ENCODE results near the gene JCAD. TPM values are rescaled to one million over a fixed set of nuclear protein-coding genes. Genes with fewer than 3 reads are reported as not detected.

JCAD gene
- total RNA-seq, 2 donors from 2014 or later = 40.8 to 52.2 TPM

DNA sequence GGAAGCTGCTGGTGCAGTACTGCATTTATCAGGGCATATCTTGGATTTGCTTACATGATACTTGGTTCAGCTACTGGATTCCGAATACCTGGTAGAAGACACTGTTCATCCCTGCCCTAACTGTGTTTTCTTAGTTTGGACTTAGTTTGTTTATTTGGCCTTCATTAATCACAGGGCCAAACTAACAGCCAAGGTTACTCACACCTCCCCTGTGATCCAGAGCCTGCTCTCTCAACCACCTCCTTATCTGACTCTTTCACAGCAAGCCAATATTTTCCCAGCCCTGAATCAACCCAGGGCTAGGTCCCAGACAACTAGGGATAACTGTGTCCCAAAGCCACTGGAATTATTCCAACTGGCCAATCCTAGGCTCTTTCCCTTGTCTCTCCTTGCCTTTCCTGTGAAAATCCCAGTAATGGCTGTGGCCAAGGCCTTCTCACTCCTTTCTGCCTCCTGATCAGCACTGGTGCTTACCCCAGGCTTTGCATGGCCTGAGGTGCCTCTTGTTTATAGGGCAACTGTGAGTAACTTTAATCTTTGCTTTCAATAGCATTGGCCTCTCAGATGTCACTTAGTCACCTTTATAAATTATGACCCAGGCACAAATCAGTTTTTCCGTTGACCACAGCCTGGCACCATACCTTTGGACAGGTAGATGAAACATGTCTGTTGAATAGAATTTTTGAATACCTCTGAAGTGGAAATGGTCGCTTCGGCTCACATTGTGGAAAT, 9.3 kb upstream of the JCAD start:
- Histone ChIP-seq H3K27ac (ENCODE audit: low read depth, low read length) (no peak overlapping the region), H3K9me3 (ENCODE audit: control insufficient read depth, low read length) (no peaks in the 10 kb centered on the region), H3K9ac (ENCODE audit: extremely low read depth, low read length, poor library complexity, severe bottlenecking) (no peak overlapping the region), H3K27me3 (ENCODE audit: control insufficient read depth, insufficient read depth, low read length, poor library complexity, severe bottlenecking) (peaks cover 16% of the 10 kb centered on the region), H3K4me3 (ENCODE audit: low read length) (no peak overlapping the region), H3K4me1 (ENCODE audit: control insufficient read depth, insufficient read depth, low read length) (peaks cover 10% of the 10 kb centered on the region), H3K36me3 (ENCODE audit: control insufficient read depth, insufficient read depth, low read length) (no peaks in the 10 kb centered on the region)
- H3K9me3 Mint-ChIP-seq = no peaks in the 10 kb centered on the region
- TF ChIP-seq, protein P1, sequence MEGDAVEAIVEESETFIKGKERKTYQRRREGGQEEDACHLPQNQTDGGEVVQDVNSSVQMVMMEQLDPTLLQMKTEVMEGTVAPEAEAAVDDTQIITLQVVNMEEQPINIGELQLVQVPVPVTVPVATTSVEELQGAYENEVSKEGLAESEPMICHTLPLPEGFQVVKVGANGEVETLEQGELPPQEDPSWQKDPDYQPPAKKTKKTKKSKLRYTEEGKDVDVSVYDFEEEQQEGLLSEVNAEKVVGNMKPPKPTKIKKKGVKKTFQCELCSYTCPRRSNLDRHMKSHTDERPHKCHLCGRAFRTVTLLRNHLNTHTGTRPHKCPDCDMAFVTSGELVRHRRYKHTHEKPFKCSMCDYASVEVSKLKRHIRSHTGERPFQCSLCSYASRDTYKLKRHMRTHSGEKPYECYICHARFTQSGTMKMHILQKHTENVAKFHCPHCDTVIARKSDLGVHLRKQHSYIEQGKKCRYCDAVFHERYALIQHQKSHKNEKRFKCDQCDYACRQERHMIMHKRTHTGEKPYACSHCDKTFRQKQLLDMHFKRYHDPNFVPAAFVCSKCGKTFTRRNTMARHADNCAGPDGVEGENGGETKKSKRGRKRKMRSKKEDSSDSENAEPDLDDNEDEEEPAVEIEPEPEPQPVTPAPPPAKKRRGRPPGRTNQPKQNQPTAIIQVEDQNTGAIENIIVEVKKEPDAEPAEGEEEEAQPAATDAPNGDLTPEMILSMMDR (conservative IDR thresholded peaks at IDR 0.05) = no peak
- peak; percentile 55 for DNase-seq
- peaks cover 22% of the 10 kb centered on the region for H3K4me1 Mint-ChIP-seq
- no peak overlapping the region for H3K27ac Mint-ChIP-seq
- no peak overlapping the region for H3K4me3 Mint-ChIP-seq
- 84 to 88% methylated on average over 3 to 4 of the region's 4 CpGs for WGBS, 2 experiments (ENCODE audit: insufficient coverage in 1 of 2, insufficient read length in 1 of 2)
- H3K36me3 Mint-ChIP-seq (ENCODE audit: low read depth) = no peaks in the 10 kb centered on the region
- peaks cover 35% of the 10 kb centered on the region for H3K27me3 Mint-ChIP-seq (ENCODE audit: insufficient read depth)

DNA sequence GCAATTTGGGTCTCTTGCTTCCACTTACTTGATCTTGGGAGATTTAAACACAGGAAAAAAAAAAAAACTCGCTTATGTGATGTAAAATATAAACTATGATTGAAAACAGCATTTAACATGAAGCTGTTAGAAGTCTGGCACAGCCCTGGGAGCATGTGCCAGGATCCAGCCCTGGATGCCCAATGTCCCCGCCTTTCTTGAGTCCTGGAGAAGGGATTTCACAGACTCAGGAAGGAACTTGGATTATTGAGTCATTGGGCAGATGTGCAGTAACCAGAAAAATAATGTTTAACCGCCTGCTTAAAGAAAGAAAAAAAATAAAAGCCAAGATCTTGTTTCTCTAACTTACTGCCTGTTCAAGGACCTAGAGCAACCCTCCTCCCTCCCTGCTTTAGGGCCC, 3.7 kb upstream of the JCAD start:
- no peak overlapping the region for H3K9ac ChIP-seq (ENCODE audit: extremely low read depth, low read length, poor library complexity, severe bottlenecking)
- no peaks in the 10 kb centered on the region for H3K9me3 ChIP-seq (ENCODE audit: control insufficient read depth, low read length)
- no peak overlapping the region for H3K4me3 ChIP-seq (ENCODE audit: low read length)
- no peaks in the 10 kb centered on the region for H3K36me3 Mint-ChIP-seq (ENCODE audit: low read depth)
- TF ChIP-seq, protein P1 (conservative IDR thresholded peaks at IDR 0.05) = no peak
- H3K9me3 Mint-ChIP-seq = no peaks in the 10 kb centered on the region
- H3K4me1 ChIP-seq (ENCODE audit: control insufficient read depth, insufficient read depth, low read length) = peaks cover 6% of the 10 kb centered on the region
- peaks cover 58% of the 10 kb centered on the region for H3K27me3 Mint-ChIP-seq (ENCODE audit: insufficient read depth)
- H3K4me1 Mint-ChIP-seq = peaks cover 22% of the 10 kb centered on the region
- no peaks in the 10 kb centered on the region for H3K27me3 ChIP-seq (ENCODE audit: control insufficient read depth, insufficient read depth, low read length, poor library complexity, severe bottlenecking)
- no peaks in the 10 kb centered on the region for H3K36me3 ChIP-seq (ENCODE audit: control insufficient read depth, insufficient read depth, low read length)
- DNase-seq = no peak
- H3K27ac Mint-ChIP-seq = no peak overlapping the region
- 90 to 93% methylated on average over 2 to 3 of the region's 3 CpGs for WGBS, 2 experiments (ENCODE audit: insufficient coverage in 1 of 2, insufficient read length in 1 of 2)
- H3K4me3 Mint-ChIP-seq = no peak overlapping the region
- no peak overlapping the region for H3K27ac ChIP-seq (ENCODE audit: low read depth, low read length)

DNA sequence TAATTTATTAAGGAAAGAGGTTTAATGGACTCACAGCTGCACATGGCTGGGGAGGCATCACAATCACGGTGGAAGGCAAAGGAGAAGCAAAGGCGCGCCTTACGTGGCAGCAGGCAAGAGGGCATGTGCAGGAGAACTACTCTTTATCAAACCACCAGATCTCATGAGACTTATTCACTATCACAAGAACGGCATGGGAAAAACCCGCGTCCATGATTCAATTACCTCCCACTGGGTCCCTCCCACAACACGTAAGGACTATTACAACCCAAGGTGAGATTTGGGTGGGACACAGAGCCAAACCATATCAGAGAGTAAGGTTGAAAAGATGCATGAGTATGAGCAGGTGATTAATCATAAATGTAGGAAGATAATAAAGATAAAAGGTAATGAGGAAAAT, 3.2 kb upstream of the JCAD start:
- WGBS, 2 experiments (ENCODE audit: insufficient coverage in 1 of 2, insufficient read length in 1 of 2) = 95 to 98% methylated on average over 7 to 8 of the region's 8 CpGs
- H3K27me3 ChIP-seq (ENCODE audit: control insufficient read depth, insufficient read depth, low read length, poor library complexity, severe bottlenecking) = no peaks in the 10 kb centered on the region
- no peaks in the 10 kb centered on the region for H3K36me3 ChIP-seq (ENCODE audit: control insufficient read depth, insufficient read depth, low read length)
- Mint-ChIP-seq H3K4me3 (no peak overlapping the region), H3K27ac (no peak overlapping the region), H3K27me3 (ENCODE audit: insufficient read depth) (peaks cover 58% of the 10 kb centered on the region), H3K36me3 (ENCODE audit: low read depth) (no peaks in the 10 kb centered on the region), H3K9me3 (no peaks in the 10 kb centered on the region), H3K4me1 (peaks cover 27% of the 10 kb centered on the region)
- H3K4me3 ChIP-seq (ENCODE audit: low read length) = no peak overlapping the region
- H3K4me1 ChIP-seq (ENCODE audit: control insufficient read depth, insufficient read depth, low read length) = peaks cover 6% of the 10 kb centered on the region
- no peak for DNase-seq
- no peak overlapping the region for H3K9ac ChIP-seq (ENCODE audit: extremely low read depth, low read length, poor library complexity, severe bottlenecking)
- H3K9me3 ChIP-seq (ENCODE audit: control insufficient read depth, low read length) = no peaks in the 10 kb centered on the region
- no peak overlapping the region for H3K27ac ChIP-seq (ENCODE audit: low read depth, low read length)
- TF ChIP-seq, protein P1 (conservative IDR thresholded peaks at IDR 0.05) = no peak
